Measurements from ENCODE around the gene WNK1.

DNA sequence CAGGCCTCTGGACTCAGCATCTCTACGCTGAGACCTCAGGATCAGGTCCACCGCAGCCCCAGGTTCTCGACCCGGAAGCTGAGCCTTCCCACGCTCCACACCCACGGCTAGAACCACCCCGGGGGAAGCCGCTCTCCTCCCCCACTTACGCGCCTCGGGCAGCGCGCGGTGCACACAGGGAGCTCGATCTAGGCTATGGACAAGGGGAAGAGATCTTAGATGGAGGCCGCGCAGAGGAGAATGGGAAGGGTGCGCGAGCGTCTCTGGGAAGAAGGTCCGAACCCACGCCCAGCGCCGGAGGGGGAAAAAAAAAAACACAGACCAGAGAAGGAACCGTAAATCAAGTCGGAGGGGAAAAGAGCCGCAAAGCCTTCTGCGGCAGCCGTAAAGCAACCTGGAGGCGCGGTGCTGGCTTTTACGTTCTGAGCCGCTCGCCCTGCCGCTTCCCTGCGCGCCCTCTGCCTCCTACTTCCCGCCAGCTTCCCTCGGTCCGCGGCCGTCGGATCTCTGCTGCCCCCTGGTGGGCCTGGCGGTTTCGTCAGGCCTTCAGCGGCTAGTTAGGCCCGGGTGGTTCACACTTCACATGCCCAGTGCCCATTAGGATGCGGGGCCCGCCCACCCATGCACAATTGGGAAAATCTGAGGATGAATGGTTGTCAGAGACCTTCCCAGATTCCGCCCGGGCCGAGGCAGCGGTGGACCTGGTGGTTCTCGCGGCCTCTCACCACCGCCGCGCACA is 197.2 kb downstream of the WNK1 start, which contains the start of gene RAD52:
- TF ChIP-seq, protein P1, sequence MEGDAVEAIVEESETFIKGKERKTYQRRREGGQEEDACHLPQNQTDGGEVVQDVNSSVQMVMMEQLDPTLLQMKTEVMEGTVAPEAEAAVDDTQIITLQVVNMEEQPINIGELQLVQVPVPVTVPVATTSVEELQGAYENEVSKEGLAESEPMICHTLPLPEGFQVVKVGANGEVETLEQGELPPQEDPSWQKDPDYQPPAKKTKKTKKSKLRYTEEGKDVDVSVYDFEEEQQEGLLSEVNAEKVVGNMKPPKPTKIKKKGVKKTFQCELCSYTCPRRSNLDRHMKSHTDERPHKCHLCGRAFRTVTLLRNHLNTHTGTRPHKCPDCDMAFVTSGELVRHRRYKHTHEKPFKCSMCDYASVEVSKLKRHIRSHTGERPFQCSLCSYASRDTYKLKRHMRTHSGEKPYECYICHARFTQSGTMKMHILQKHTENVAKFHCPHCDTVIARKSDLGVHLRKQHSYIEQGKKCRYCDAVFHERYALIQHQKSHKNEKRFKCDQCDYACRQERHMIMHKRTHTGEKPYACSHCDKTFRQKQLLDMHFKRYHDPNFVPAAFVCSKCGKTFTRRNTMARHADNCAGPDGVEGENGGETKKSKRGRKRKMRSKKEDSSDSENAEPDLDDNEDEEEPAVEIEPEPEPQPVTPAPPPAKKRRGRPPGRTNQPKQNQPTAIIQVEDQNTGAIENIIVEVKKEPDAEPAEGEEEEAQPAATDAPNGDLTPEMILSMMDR (IDR thresholded peaks at IDR 0.05; ENCODE audit: insufficient read depth, low read depth, low read length) = peak; percentile 69
- TF ChIP-seq EZH2 (IDR thresholded peaks at IDR 0.05; ENCODE audit: insufficient read depth, low read length) = no peak

Data from astrocyte (in vitro differentiated cells and primary cell).